Measurements from ENCODE around the gene SORCS2.

DNA sequence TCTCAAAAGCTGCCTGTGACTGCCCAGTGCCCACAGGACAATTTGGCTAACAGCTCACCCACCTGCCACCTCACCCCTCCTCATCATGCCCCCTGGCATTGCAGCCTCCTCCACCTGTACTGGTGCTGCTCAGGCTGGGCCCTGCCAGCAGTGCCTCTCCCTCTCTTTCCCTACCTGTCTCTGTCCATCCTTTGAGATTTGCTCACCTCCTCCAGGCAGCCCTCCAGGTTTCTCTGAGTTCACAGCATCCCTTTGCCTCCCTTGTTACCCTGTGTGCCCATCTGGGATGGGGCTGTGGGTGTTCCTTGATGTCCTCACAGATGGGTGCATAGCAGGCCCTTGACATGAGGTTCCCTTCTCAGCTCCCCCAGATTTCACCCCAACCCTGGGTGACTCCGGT is 522.4 kb downstream of the SORCS2 start:
- TF ChIP-seq POLR2A (IDR thresholded peaks at IDR 0.05; ENCODE audit: low read depth, low read length) (no peak), MAFK (IDR thresholded peaks at IDR 0.05; ENCODE audit: low read depth, low read length) (no peak), SMC3 (IDR thresholded peaks at IDR 0.05; ENCODE audit: low read depth, low read length) (no peak), NFE2L2 (IDR thresholded peaks at IDR 0.05; ENCODE audit: low read depth, low read length) (no peak), ELK1 (IDR thresholded peaks at IDR 0.05; ENCODE audit: borderline replicate concordance, low read depth, low read length) (no peak), RFX5 (IDR thresholded peaks at IDR 0.05; ENCODE audit: low read depth, low read length) (no peak), CEBPB (IDR thresholded peaks at IDR 0.05; ENCODE audit: low read depth, low read length) (no peak)
- TF ChIP-seq, protein P1, sequence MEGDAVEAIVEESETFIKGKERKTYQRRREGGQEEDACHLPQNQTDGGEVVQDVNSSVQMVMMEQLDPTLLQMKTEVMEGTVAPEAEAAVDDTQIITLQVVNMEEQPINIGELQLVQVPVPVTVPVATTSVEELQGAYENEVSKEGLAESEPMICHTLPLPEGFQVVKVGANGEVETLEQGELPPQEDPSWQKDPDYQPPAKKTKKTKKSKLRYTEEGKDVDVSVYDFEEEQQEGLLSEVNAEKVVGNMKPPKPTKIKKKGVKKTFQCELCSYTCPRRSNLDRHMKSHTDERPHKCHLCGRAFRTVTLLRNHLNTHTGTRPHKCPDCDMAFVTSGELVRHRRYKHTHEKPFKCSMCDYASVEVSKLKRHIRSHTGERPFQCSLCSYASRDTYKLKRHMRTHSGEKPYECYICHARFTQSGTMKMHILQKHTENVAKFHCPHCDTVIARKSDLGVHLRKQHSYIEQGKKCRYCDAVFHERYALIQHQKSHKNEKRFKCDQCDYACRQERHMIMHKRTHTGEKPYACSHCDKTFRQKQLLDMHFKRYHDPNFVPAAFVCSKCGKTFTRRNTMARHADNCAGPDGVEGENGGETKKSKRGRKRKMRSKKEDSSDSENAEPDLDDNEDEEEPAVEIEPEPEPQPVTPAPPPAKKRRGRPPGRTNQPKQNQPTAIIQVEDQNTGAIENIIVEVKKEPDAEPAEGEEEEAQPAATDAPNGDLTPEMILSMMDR (conservative IDR thresholded peaks at IDR 0.05; ENCODE audit: low read depth, low read length) = no peak
